AG09319 (cell line): ENCODE data around the gene EEF1AKMT3.

Experiments
- DNase-seq: peaks from one replicate; pipeline ENCODE4 v3.0.0-alpha.2; 2010; ENCODE audit warnings: low read depth; ENCODE audit errors: extremely low read depth
- CTCF ChIP-seq: IDR thresholded peaks from 2 replicates; pipeline ENCODE4 v1.5.1; 2011; ENCODE audit warnings: low read depth, mild to moderate bottlenecking, inconsistent platforms, low read length, moderate library complexity

EEF1AKMT3 gene

GRCh38 chr12:57726151-57726883 is 46.1 kb upstream of the EEF1AKMT3 start:
- TF ChIP-seq CTCF, result peak; percentile 94
- DNase-seq, result peak; percentile 55

- DNase-seq, result no peak
- TF ChIP-seq CTCF, result peak; percentile 46
Measured at GRCh38 chr12:57726884-57727757, 45.3 kb upstream of the EEF1AKMT3 start.

DNA sequence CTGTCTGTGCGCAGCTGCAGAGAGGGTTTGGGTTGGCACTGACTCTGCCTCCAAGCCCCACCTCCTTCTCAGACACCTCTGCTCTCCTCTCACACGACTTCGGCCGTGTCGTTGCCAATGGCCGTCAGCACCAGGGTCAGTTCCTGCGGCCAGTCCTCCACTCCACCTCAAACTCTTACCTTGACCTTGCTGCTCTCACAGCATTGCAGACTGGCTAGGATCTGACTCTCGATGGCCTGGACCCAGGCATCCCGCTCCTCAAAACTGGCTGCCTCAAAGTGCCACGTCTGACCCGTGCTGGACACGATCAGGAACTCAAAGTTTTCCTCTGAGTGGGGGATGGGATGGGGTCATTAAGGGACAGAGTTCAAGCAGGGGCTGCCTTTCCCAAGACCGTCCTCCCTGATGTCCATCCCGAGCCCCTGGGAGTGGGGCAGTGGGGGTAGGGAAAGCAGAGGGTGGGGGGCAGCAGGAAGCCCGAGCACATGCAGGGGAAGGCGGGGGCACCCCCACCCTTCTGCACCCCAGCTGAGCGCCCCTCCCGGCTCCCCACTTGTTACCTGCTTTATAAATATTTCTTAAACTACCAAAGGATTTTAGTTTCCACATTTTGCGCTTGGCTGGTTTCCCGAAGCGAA is 44.5 kb upstream of the EEF1AKMT3 start:
- no peak for TF ChIP-seq CTCF
- DNase-seq, result no peak

GRCh38 chr12:57729321-57729844 is 43.0 kb upstream of the EEF1AKMT3 start:
- no peak for DNase-seq

GRCh38 chr12:57730336-57731067 is 41.9 kb upstream of the EEF1AKMT3 start:
- DNase-seq, result no peak
- no peak for TF ChIP-seq CTCF

More at GRCh38 chr12:57729321-57729844, 43.0 kb upstream of the EEF1AKMT3 start:
- TF ChIP-seq CTCF, result no peak

GRCh38 chr12:57731411-57732080 is 40.9 kb upstream of the EEF1AKMT3 start:
- no peak for TF ChIP-seq CTCF
- DNase-seq, result no peak
